ENCODE data around the gene MAPK1IP1L.

DNA sequence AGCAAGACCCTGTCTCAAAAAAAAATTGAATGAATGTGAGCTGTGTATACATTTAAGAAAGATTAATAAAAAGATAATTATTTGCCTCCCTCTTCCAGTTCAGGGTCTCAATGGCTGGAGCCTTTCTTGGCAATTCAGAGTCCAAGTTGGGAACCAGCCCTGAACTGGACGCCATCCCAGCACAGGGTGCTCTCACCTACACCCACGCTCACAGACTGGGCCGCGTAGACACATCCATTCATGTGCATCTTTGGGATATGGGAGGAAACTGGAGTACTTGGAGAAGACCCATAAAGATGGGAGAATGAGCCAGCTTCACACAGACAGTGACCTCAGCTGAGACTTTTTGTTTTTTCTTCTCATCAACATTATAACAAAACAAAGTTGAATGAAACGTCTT lies 6.5 kb downstream of the MAPK1IP1L start:
- TF ChIP-seq CTCF (conservative IDR thresholded peaks at IDR 0.05; ENCODE audit: low read length) (no peak), EZH2phosphoT487 (IDR thresholded peaks at IDR 0.05; ENCODE audit: borderline replicate concordance, low read depth, low read length) (no peak)
